Prostate gland (tissue), 2 donors: Measurements from ENCODE around the gene RNF217.

Source experiments
- CTCF ChIP-seq, 4 experiments: fragments of 200-600 bp in 2 of 4; fragments of 450-650 bp in 2 of 4; sonication (generic) in 2 of 4; IDR thresholded peaks; 1 replicate in 3 of 4; 2 replicates in 1 of 4; pipeline ENCODE4 v1.5.1; 2016 to 2019; ENCODE audit warnings: antibody characterized with exemption in 4 of 4, mild to moderate bottlenecking in 2 of 4, moderate library complexity in 2 of 4
- POLR2A ChIP-seq: fragments of 450-650 bp; IDR thresholded peaks from one replicate; pipeline ENCODE4 v1.6.1; 2016; ENCODE audit warnings: antibody characterized with exemption, mild to moderate bottlenecking
- POLR2AphosphoS5 ChIP-seq: sonication (generic); formaldehyde crosslinking; IDR thresholded peaks from one replicate; pipeline ENCODE4 v1.6.1; 2017; ENCODE audit warnings: antibody characterized with exemption

DNA sequence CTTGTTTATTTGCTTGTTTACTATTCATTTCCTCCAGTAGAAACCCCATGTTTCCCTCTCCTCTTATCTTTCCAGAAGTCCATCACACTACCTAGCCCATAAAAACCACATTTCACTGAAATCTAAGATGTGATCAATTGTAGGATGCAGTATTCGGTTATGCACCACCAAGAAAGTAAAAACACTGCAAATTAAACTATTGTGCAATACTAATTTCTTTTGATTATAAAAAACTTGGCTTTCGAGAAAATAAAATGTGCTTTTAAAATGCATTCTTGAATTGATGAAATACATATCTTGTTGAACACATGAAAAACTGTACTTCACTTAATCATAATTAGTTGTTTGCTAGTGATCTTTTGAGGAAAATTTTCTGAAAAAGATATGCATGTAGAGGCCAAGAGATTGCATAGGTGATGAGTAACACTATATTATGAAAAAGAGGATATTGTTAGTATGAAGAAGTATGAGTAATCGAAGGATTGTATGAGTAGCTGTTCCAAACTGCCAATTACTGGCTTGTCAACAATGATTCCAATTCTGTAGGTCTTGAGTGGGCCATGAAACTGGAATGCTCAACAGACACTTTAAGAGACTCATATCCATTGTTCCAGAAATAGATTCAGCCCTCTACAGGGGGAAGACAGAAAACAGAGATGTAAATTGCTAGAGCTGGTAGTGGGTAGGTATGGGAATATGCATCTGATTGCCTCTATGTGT lies 79.7 kb downstream of the RNF217 start:
- TF ChIP-seq POLR2A: no peak
- no peak for TF ChIP-seq CTCF (IDR thresholded peaks at IDR 0.05)
- no peak for TF ChIP-seq POLR2AphosphoS5
